Activated T-cell treated with anti-CD3 and anti-CD28 coated beads, Interleukin-2, amount 50 U/mL, for 24 hours (primary cell): ENCODE data around the gene VWA2.

ENCODE experiments used
- DNase-seq: peaks from one replicate; pipeline ENCODE4 v3.0.0-alpha.2; 2020
- H3K27ac Mint-ChIP-seq: 2 replicates; pipeline ENCODE4 v1.8.0; 2020; ENCODE audit warnings: mild to moderate bottlenecking, mixed read lengths
- H3K27me3 Mint-ChIP-seq: 2 replicates; pipeline ENCODE4 v1.8.0; 2020; ENCODE audit warnings: mixed read lengths
- H3K36me3 Mint-ChIP-seq: 2 replicates; pipeline ENCODE4 v1.8.0; 2020; ENCODE audit warnings: low read depth, mixed read lengths
- H3K4me1 Mint-ChIP-seq: 2 replicates; pipeline ENCODE4 v1.8.0; 2020; ENCODE audit warnings: low read depth, mixed read lengths
- H3K4me3 Mint-ChIP-seq: 2 replicates; pipeline ENCODE4 v1.8.0; 2020; ENCODE audit warnings: mild to moderate bottlenecking, moderate library complexity, mixed read lengths
- H3K9me3 Mint-ChIP-seq: 2 replicates; pipeline ENCODE4 v1.8.0; 2020; ENCODE audit warnings: mixed read lengths

VWA2 gene

GRCh38 chr10:114289096-114289436, 50.0 kb downstream of the VWA2 start:
- no peaks in the 10 kb centered on the region for H3K4me1 Mint-ChIP-seq
- no peak overlapping the region for H3K4me3 Mint-ChIP-seq
- DNase-seq, result no peak
- H3K27ac Mint-ChIP-seq, result no peak overlapping the region
- H3K27me3 Mint-ChIP-seq, result no peaks in the 10 kb centered on the region
- no peaks in the 10 kb centered on the region for H3K36me3 Mint-ChIP-seq
- no peaks in the 10 kb centered on the region for H3K9me3 Mint-ChIP-seq

DNA sequence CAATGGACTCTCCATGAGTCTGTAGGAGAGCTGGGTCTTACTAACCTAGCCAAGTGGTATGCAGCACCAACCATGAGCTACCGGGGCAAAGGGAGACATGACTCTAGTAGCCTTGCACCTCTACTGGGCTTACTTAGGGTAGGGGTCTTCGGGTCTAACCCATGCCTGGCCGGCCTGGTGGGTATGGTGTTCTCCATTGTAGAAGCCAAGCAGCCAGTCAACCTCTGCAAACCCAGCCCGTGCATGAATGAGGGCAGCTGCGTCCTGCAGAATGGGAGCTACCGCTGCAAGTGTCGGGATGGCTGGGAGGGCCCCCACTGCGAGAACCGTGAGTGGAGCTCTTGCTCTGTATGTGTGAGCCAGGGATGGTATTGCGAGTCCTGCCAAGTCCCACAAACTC, 51.0 kb downstream of the VWA2 start:
- Mint-ChIP-seq H3K4me3 (no peak overlapping the region), H3K9me3 (peaks cover 6% of the 10 kb centered on the region), H3K4me1 (no peaks in the 10 kb centered on the region), H3K27me3 (no peaks in the 10 kb centered on the region), H3K27ac (no peak overlapping the region), H3K36me3 (peaks cover 6% of the 10 kb centered on the region)
- no peak for DNase-seq

GRCh38 chr10:114291076-114291475, 52.0 kb downstream of the VWA2 start:
- DNase-seq, result no peak
- H3K4me1 Mint-ChIP-seq, result no peaks in the 10 kb centered on the region
- no peaks in the 10 kb centered on the region for H3K27me3 Mint-ChIP-seq
- H3K4me3 Mint-ChIP-seq, result no peak overlapping the region
- H3K27ac Mint-ChIP-seq, result no peak overlapping the region
- H3K9me3 Mint-ChIP-seq, result peaks cover 16% of the 10 kb centered on the region
- H3K36me3 Mint-ChIP-seq, result peaks cover 16% of the 10 kb centered on the region

DNA sequence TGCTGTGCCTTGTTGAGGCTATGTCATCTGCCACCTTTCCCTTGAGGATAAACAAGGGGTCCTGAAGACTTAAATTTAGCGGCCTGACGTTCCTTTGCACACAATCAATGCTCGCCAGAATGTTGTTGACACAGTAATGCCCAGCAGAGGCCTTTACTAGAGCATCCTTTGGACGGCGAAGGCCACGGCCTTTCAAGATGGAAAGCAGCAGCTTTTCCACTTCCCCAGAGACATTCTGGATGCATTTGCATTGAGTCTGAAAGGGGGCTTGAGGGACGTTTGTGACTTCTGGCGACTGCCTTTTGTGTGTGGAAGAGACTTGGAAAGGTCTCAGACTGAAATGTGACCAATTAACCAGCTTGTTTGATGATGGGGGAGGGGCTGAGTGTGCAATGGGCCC, 52.5 kb downstream of the VWA2 start:
- no peak for DNase-seq
- Mint-ChIP-seq H3K36me3 (peaks cover 21% of the 10 kb centered on the region), H3K4me3 (no peak overlapping the region), H3K27ac (no peak overlapping the region), H3K4me1 (no peaks in the 10 kb centered on the region), H3K27me3 (no peaks in the 10 kb centered on the region), H3K9me3 (peaks cover 20% of the 10 kb centered on the region)

- Mint-ChIP-seq H3K27me3 (no peaks in the 10 kb centered on the region), H3K9me3 (peaks cover 21% of the 10 kb centered on the region), H3K36me3 (peaks cover 35% of the 10 kb centered on the region), H3K27ac (no peak overlapping the region), H3K4me1 (no peaks in the 10 kb centered on the region), H3K4me3 (no peak overlapping the region)
- DNase-seq, result no peak
These were observed 54.0 kb downstream of the VWA2 start for GRCh38 chr10:114293075-114293474.

GRCh38 chr10:114294549-114294948, 55.5 kb downstream of the VWA2 start:
- Mint-ChIP-seq H3K9me3 (peaks cover 21% of the 10 kb centered on the region), H3K27me3 (no peaks in the 10 kb centered on the region), H3K4me3 (no peak overlapping the region), H3K27ac (no peak overlapping the region), H3K36me3 (peaks cover 43% of the 10 kb centered on the region), H3K4me1 (no peaks in the 10 kb centered on the region)
- no peak for DNase-seq

DNA sequence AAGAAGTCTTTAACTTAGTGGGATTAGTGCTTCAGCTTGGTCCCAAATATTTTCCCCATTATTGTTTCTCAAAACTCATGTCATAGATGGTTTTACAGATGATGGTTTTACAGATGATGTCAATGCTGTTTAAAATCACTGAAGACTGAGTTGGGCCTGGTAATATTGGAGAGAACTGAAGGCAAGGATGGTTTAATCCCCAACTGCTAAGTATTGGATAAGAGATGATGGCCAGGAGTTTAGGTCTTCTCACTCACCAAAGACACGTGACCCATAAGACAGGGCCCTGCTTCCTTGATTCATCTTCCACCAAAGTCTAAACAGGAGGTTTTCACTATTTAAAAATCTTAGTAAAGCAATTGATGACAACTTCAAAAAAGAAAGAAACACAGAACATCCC, 56.3 kb downstream of the VWA2 start:
- Mint-ChIP-seq H3K4me1 (no peaks in the 10 kb centered on the region), H3K9me3 (peaks cover 21% of the 10 kb centered on the region), H3K27ac (no peak overlapping the region), H3K36me3 (peaks cover 50% of the 10 kb centered on the region), H3K27me3 (no peaks in the 10 kb centered on the region), H3K4me3 (no peak overlapping the region)
- DNase-seq, result no peak

DNA sequence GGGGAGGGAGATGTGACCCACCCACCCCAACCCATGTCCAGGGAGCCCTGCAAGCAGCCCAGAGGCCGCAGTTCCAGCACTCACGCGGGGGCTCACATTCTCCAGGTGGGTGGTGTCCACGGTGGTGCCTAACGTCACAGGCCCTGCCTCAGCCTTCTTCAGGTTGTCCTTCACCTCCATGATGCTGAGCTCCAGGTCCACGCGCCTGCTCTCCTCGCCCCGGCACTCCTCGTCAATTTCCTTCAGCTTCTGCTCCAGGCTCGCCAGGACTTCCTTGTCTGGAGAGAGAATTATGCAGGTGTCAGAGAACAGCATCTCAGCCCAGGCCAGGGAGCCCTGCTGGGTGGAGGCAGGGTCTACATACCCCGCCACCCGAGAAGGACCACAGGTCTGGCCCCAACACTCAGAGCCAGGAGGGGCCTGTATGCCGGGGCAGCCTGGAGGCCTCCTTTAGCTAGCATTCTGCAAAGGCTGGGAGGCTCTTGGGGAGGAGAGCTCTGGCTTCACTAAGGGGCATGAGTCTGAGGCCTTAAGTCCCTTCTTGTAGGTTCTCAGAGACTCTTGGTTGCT, 58.2 kb downstream of the VWA2 start:
- H3K27me3 Mint-ChIP-seq, result no peaks in the 10 kb centered on the region
- H3K36me3 Mint-ChIP-seq, result peaks cover 54% of the 10 kb centered on the region
- H3K27ac Mint-ChIP-seq, result no peak overlapping the region
- H3K4me3 Mint-ChIP-seq, result no peak overlapping the region
- H3K9me3 Mint-ChIP-seq, result peaks cover 21% of the 10 kb centered on the region
- DNase-seq, result no peak
- no peaks in the 10 kb centered on the region for H3K4me1 Mint-ChIP-seq

DNA sequence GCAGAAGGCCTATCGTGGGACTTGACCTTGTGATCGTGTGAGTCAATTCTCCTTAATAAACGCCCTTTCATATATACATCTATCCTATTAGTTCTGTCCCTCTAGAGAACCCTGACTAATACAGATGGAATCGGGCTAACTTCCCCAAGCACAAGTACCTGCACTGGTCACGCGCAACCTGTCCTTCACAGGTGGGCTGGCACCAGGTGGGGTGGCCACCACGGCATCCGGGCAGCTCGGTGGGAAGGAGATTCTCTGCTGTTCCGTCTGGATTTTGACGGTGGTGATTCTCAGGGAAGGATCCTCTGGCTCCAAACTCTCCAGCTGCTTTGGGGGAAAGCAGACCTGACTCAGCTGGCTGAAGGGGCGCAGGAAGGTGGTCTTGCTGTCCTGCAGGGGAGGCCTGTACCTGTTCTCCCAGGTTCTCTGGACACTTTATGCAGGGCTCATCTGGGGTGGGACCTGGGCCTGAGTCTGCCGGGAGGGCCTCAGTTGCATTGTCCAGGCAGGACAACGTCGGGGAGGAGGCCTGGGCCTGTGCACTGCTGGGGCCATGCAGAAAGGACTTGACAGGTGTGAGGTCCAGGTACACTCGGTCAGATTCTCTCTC, 61.1 kb downstream of the VWA2 start:
- peaks cover 14% of the 10 kb centered on the region for H3K9me3 Mint-ChIP-seq
- H3K27me3 Mint-ChIP-seq, result no peaks in the 10 kb centered on the region
- no peak for DNase-seq
- no peak overlapping the region for H3K4me3 Mint-ChIP-seq
- H3K36me3 Mint-ChIP-seq, result peaks cover 47% of the 10 kb centered on the region
- no peak overlapping the region for H3K27ac Mint-ChIP-seq
- peaks cover 11% of the 10 kb centered on the region for H3K4me1 Mint-ChIP-seq

- no peak for DNase-seq
- H3K9me3 Mint-ChIP-seq, result peaks cover 4% of the 10 kb centered on the region
- peaks cover 36% of the 10 kb centered on the region for H3K36me3 Mint-ChIP-seq
- no peak overlapping the region for H3K27ac Mint-ChIP-seq
- H3K4me1 Mint-ChIP-seq, result peaks cover 11% of the 10 kb centered on the region
- no peak overlapping the region for H3K4me3 Mint-ChIP-seq
- H3K27me3 Mint-ChIP-seq, result no peaks in the 10 kb centered on the region
These were observed 62.1 kb downstream of the VWA2 start for GRCh38 chr10:114301177-114301576.

- Mint-ChIP-seq H3K9me3 (no peaks in the 10 kb centered on the region), H3K4me3 (no peak overlapping the region), H3K27ac (no peak overlapping the region), H3K27me3 (no peaks in the 10 kb centered on the region), H3K4me1 (peaks cover 11% of the 10 kb centered on the region), H3K36me3 (peaks cover 27% of the 10 kb centered on the region)
- no peak for DNase-seq
These were observed 63.1 kb downstream of the VWA2 start for GRCh38 chr10:114301951-114302710.

DNA sequence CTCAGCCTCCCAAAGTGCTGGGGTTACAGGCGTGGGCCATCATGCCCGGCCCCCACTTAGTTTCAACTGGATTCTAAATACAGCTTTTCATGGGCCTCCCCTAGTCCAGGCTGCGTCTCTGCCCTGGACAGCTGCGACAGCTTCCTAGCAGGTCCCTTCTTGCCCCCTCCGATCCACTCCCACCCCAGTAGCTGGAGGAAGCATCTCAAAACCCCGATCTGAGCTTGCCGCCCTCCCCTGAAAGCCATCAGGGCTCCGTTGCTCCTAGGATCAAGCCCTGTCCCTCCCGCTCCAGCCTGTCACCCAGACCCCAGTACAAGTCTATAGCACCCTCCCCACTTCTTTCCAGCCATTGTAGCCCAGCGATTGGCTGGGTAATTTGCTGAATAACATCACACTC, 64.5 kb downstream of the VWA2 start:
- Mint-ChIP-seq H3K27me3 (no peaks in the 10 kb centered on the region), H3K36me3 (peaks cover 19% of the 10 kb centered on the region), H3K4me1 (peaks cover 14% of the 10 kb centered on the region), H3K4me3 (peak overlapping the region; percentile 75), H3K27ac (no peak overlapping the region), H3K9me3 (no peaks in the 10 kb centered on the region)
- no peak for DNase-seq

GRCh38 chr10:114304017-114304570, 65.0 kb downstream of the VWA2 start:
- H3K4me3 Mint-ChIP-seq, result peak overlapping the region; percentile 75

DNA sequence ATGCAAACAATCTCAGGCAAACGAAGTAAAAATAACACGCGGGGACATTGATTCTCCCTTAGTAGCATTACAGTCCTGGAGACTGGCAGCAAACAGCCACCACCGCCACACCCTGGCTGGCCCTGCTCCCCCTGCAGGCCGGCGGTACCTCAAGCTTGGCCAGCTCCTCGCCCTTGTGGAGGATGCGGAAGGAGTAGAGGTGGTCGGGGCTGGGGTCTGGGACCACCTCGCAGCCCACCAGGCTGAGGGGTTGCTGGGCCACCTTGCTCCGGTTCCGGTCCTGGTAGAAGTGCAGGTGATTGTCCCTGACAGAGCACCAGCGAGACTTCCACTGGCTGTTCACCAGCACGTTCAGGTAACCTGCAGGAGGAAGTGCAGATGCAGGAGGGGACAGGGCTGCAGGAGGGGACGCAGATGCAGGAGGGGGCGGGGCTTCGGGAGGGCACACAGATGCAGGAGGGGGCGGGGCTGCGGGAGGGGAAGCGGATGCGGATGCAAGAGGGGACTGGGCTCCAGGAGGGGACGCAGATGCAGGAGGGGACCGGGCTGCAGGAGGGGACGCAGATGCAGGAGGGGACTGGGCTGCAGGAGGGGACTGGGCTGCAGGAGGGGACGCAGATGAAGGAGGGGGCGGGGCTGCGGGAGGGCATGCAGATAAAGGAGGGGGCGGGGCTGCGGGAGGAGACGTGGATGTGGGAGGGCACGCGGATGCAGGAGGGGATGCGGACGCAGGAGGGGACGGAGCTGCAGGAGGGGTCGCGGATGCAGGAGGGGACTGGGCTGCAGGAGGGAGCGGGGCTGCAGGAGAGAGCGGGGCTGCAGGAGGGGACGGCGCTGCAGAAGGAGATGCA, 65.7 kb downstream of the VWA2 start:
- Mint-ChIP-seq H3K4me1 (peaks cover 14% of the 10 kb centered on the region), H3K9me3 (no peaks in the 10 kb centered on the region), H3K27me3 (no peaks in the 10 kb centered on the region), H3K36me3 (peaks cover 10% of the 10 kb centered on the region), H3K27ac (no peak overlapping the region), H3K4me3 (peak overlapping the region; percentile 75)
- peak; percentile 74 for DNase-seq

More at GRCh38 chr10:114304017-114304570, 65.0 kb downstream of the VWA2 start:
- H3K27ac Mint-ChIP-seq, result peak overlapping the region; percentile 66
- peak; percentile 79 for DNase-seq
- peaks cover 14% of the 10 kb centered on the region for H3K4me1 Mint-ChIP-seq
- no peaks in the 10 kb centered on the region for H3K9me3 Mint-ChIP-seq
- no peaks in the 10 kb centered on the region for H3K27me3 Mint-ChIP-seq
- H3K36me3 Mint-ChIP-seq, result peaks cover 15% of the 10 kb centered on the region
